ENCODE data around the gene ACTL10. TPM values are rescaled to one million over a fixed set of nuclear protein-coding genes. Genes with fewer than 3 reads are reported as not detected.

ACTL10 gene
- total and polyA plus RNA-seq, 2 of the 13 experiments (the other 11 are each of a cell fraction or from before 2014, with no cell fraction given) = not detected

DNA sequence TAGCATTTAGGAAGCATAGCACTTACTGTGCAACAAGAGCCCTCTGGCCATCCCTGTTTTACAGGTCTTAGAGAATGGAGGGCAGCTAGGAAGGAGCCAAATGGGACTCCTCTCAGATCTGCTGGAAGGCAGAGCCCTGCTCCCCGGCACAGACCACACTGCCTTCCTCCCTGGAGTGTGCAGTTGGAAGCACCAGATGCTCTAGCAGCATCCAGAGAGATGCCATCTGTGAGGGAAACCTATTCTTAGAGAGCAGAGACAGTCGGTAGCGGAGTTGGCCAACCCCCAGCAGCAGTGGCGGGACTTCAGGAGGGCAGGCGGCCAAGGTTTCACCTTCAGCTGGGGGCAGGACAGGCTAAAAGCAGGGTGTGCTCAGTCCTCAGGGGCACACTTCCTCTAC lies 36.1 kb downstream of the ACTL10 start (continued):
- TF ChIP-seq PHF21A (CRISPR knock-in tag; IDR thresholded peaks at IDR 0.05) = no peak
- peak; percentile 26 for TF ChIP-seq SKI (IDR thresholded peaks at IDR 0.05; ENCODE audit: partially characterized antibody)
- TF ChIP-seq REPIN1 (CRISPR knock-in tag; IDR thresholded peaks at IDR 0.05; ENCODE audit: borderline replicate concordance, low read depth) = no peak
- TF ChIP-seq, protein P1, sequence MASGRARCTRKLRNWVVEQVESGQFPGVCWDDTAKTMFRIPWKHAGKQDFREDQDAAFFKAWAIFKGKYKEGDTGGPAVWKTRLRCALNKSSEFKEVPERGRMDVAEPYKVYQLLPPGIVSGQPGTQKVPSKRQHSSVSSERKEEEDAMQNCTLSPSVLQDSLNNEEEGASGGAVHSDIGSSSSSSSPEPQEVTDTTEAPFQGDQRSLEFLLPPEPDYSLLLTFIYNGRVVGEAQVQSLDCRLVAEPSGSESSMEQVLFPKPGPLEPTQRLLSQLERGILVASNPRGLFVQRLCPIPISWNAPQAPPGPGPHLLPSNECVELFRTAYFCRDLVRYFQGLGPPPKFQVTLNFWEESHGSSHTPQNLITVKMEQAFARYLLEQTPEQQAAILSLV (CRISPR knock-in tag; IDR thresholded peaks at IDR 0.05; ENCODE audit: borderline replicate concordance) = 0 out of 2 replicates have a peak, but pooled peaks have one; percentile 5

DNA sequence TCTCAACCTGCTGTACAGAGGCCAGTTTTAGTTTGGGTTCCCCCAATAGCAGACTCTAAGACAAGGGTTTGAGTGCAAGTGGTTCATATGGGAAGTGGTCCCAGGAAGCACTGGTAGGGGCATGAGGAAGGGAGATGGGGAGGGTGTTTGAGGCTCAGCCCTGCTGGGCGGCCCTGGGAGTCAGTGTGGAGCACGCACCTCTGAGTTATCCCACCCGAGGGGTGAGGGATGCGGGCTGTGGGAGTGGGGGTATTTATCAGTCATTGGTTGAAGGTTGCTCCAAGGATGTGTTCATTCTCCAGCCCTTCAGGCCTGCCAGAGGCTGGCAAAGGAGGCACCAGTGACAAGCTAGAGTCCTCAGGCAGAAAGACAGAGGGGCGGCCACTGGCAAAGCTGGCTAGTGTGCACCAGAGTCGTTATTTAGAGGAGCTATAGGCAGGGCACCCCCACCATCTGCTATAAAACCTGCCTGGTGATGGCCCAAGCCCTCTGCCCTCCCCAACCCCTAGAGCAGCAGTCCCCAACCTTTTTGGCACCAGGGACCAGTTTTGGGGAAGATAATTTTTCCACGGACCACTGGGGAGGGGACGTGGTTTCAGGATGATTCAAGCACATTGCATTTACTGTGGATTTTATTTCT lies 36.9 kb downstream of the ACTL10 start:
- CTCF ChIA-PET (ENCODE audit: low intra/inter-chr PET ratio, low total read pairs) = no interaction called here
- TF ChIP-seq POLR2G (IDR thresholded peaks at IDR 0.05; ENCODE audit: low read depth, low read length) (no peak), MYC (CRISPR knock-in tag; IDR thresholded peaks at IDR 0.05; ENCODE audit: borderline replicate concordance) (no peak), ZNF776 (CRISPR knock-in tag; IDR thresholded peaks at IDR 0.05) (0 out of 2 replicates have a peak, but pooled peaks have one; percentile 14), ZNF318 (CRISPR knock-in tag; IDR thresholded peaks at IDR 0.05) (peak; percentile 57; the same call in 1 of the 2 replicates), ZMYM2 (CRISPR knock-in tag; IDR thresholded peaks at IDR 0.05) (no peak), BCL3 (CRISPR knock-in tag; IDR thresholded peaks at IDR 0.05) (0 out of 2 replicates have a peak, but pooled peaks have one; percentile 71), MAFK (conservative IDR thresholded peaks at IDR 0.05 in 1 of 2, IDR thresholded peaks at IDR 0.05 in 1 of 2; ENCODE audit: low read length in 2 of 2) (no peak), SIN3B (IDR thresholded peaks at IDR 0.05; ENCODE audit: low read length) (no peak)

More for the DNA sequence above, 36.9 kb downstream of the ACTL10 start:
- Histone ChIP-seq H3K9me3 (ENCODE audit: low read length) (no peaks in the 10 kb centered on the region), H2AFZ (ENCODE audit: low read length) (no peak overlapping the region), H3K27ac (ENCODE audit: extremely low read length, insufficient read depth, low read length) (no peak overlapping the region), H3K4me1 (ENCODE audit: insufficient read depth, low read length) (peaks cover 47% of the 10 kb centered on the region), H3K4me3 (replicated peaks in 1 of 3; ENCODE audit: insufficient read depth in 1 of 3, low read depth in 2 of 3, low read length in 3 of 3) (no peak overlapping the region), H3K79me2 (ENCODE audit: insufficient read depth, low read length) (no peaks in the 10 kb centered on the region), H3K4me2 (ENCODE audit: low read depth, low read length) (no peak overlapping the region), H3K9ac (ENCODE audit: insufficient read depth, low read depth, low read length) (no peak overlapping the region), H3K27me3 (ENCODE audit: control insufficient read depth in 1 of 2, insufficient read depth in 2 of 2, low read length in 2 of 2) (no peaks in the 10 kb centered on the region), H4K20me1 (ENCODE audit: insufficient read depth, low read length) (no peaks in the 10 kb centered on the region), H3K36me3 (replicated peaks in 1 of 2; ENCODE audit: control insufficient read depth in 1 of 2, insufficient read depth in 2 of 2, low read length in 2 of 2) (no peaks in the 10 kb centered on the region)
- DNase-seq (ENCODE audit: low spot score) = no peak
- BruUV-seq (replicated peaks) = no TSS peak
- intact Hi-C loops (cut with micrococcal nuclease; ENCODE audit: unreplicated experiment) = loop anchor here (2.0 kb wide), 1 partner anchor 17 kb away; the partner anchor contains the start of gene E2F1
- POLR2A ChIA-PET = interaction anchor here (1.5 kb wide), 1 partner anchor 10 kb away, joined by 6 read pairs; no protein-coding TSS in a partner anchor
- in situ Hi-C loops (cut with HindIII; ENCODE audit: extremely low pct_ligation_motif_present, low pct_unique_long_range_greater_than_20kb) = no loop called here
- no peak for ATAC-seq
- 79% methylated on average over 8 of the region's 8 CpGs for WGBS (ENCODE audit: low lambda C conversion rate)
- no peak for FAIRE-seq
